Stromal cell of bone marrow (primary cell): Measurements from ENCODE around the gene PPFIA1.

ENCODE experiments used
- DNase-seq: peaks from one replicate; pipeline ENCODE4 v3.0.0-alpha.2; 2012; ENCODE audit warnings: low read depth

PPFIA1 gene

DNA sequence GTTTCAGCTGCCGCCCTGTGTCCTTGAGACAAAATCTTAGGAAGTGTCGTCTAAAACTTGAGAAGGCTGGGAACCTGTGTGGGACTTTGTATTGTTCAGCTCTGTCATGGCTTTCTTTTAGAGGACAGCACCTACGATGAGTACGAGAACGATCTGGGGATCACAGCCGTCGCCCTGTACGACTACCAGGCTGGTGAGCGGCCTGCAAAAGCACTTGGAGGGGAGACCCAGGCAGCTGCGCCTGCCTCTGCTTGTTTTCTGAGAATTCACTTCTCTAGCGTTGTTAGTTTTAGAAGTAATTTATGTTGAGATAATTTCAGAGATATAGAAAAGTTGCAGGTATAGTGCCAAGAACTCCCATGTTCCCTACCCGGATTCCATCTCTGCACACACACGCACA, 163.0 kb downstream of the PPFIA1 start:
- no peak for DNase-seq
